K562 (cell line): ENCODE data around the gene TPBG. TPM values are rescaled to one million over a fixed set of nuclear protein-coding genes. Genes with fewer than 3 reads are reported as not detected.

Source experiments
- ATAC-seq: fragments of 200-7000 bp; cut with Tn5 transposase; 3 replicates; pipeline ENCODE4 v1.9.1; 2020; ENCODE audit warnings: moderate library complexity
- BruUV-seq: library from RNA; stranded (reverse); fragments of 400-500 nt; replicated peaks from 2 replicates; lab custom pipeline; 2021; lab: Mats Ljungman, UMichigan
- CTCF ChIA-PET: fragments of 300-600 bp; formaldehyde crosslinking; extraction: SDS; loops from one replicate; lab custom pipeline; 2021; ENCODE audit warnings: low intra/inter-chr PET ratio; lab: Yijun Ruan, JAX
- POLR2A ChIA-PET: fragments of 300-600, 350-650 bp; sonication (Branson Sonifier 250); formaldehyde crosslinking; extraction: SDS; loops from one replicate; lab custom pipeline; 2021; ENCODE audit warnings: antibody characterized with exemption, inconsistent platforms; lab: Yijun Ruan, JAX
- DNase-seq, 4 experiments: peaks; one replicate each; pipeline versions ENCODE4 v3.0.0 to v3.0.0-alpha.2; 2011 to 2018; ENCODE audit warnings: low spot score in 3 of 4, mixed read lengths in 3 of 4; ENCODE audit errors: extremely low read depth in 1 of 4
- FAIRE-seq: peaks from 2 replicates; lab custom pipeline; 2011; peaks lifted over from hg19 to GRCh38; lab: Jason Lieb, UNC
- H2AFZ ChIP-seq: 2 replicates; pipeline ENCODE4 v1.6.0; 2011; ENCODE audit warnings: low read depth, low read length, control low read depth, inconsistent platforms
- H3K27ac ChIP-seq: fragments of 200-600 bp; 3 replicates; pipeline ENCODE4 v1.8.0; 2011; ENCODE audit warnings: low read depth, mild to moderate bottlenecking, control low read depth, inconsistent platforms, low read length, moderate library complexity, mixed read lengths; ENCODE audit errors: extremely low read depth
- H3K27me3 ChIP-seq, 2 experiments: fragments of 300-600 bp in 1 of 2; 2 replicates in 1 of 2; 3 replicates in 1 of 2; pipeline versions ENCODE4 v1.6.0 to v1.8.0; 2011; ENCODE audit warnings: inconsistent platforms in 2 of 2, low read length in 2 of 2, mild to moderate bottlenecking in 1 of 2, mixed read lengths in 1 of 2, moderate library complexity in 1 of 2; ENCODE audit not compliant: control insufficient read depth in 2 of 2, insufficient read depth in 2 of 2
- H3K36me3 ChIP-seq: fragments of 300-600 bp; 3 replicates; pipeline ENCODE4 v1.8.0; 2011; ENCODE audit warnings: mild to moderate bottlenecking, low read length, inconsistent platforms; ENCODE audit not compliant: control insufficient read depth, insufficient read depth
- H3K4me1 ChIP-seq, 2 experiments: fragments of 200-600 bp in 1 of 2; replicated peaks in 1 of 2; 2 replicates in 1 of 2; 3 replicates in 1 of 2; pipeline versions ENCODE4 v1.5.1 to v1.8.0; 2011; ENCODE audit warnings: inconsistent platforms in 2 of 2, low read length in 2 of 2, mild to moderate bottlenecking in 1 of 2, mixed read lengths in 1 of 2, moderate library complexity in 1 of 2; ENCODE audit not compliant: control insufficient read depth in 2 of 2, insufficient read depth in 2 of 2
- H3K4me2 ChIP-seq: 2 replicates; pipeline ENCODE4 v1.6.1; 2011; ENCODE audit warnings: low read length, control low read depth, inconsistent platforms, mixed read lengths; ENCODE audit not compliant: insufficient read depth
- H3K4me3 ChIP-seq: fragments of 200-600 bp; sonication (generic), shearing (Covaris generic); 2 replicates; pipeline ENCODE4 v1.5.1; 2016; ENCODE audit warnings: control low read depth, inconsistent platforms
- H3K79me2 ChIP-seq: fragments of 200-600 bp; 3 replicates; pipeline ENCODE4 v1.8.0; 2011; ENCODE audit warnings: low read length, inconsistent platforms; ENCODE audit not compliant: control insufficient read depth, insufficient read depth
- H3K9ac ChIP-seq, 2 experiments: 2 replicates each; pipeline versions ENCODE4 v1.6.0 to v1.6.1; 2011; ENCODE audit warnings: low read depth in 2 of 2, low read length in 2 of 2, control low read depth in 1 of 2, inconsistent platforms in 1 of 2, mild to moderate bottlenecking in 1 of 2, mixed read lengths in 1 of 2; ENCODE audit not compliant: insufficient read depth in 1 of 2
- H3K9me1 ChIP-seq: one replicate; pipeline ENCODE4 v1.6.0; 2011; ENCODE audit warnings: inconsistent platforms, mild to moderate bottlenecking, low read length, moderate library complexity; ENCODE audit not compliant: control insufficient read depth, insufficient read depth
- H3K9me3 ChIP-seq: replicated peaks from 2 replicates; pipeline ENCODE4 v1.5.1; 2011; ENCODE audit warnings: low read depth, low read length, inconsistent platforms; ENCODE audit not compliant: control insufficient read depth, insufficient read depth
- H4K20me1 ChIP-seq: replicated peaks from 2 replicates; pipeline ENCODE4 v1.6.1; 2011; ENCODE audit warnings: low read length, inconsistent platforms, mixed read lengths; ENCODE audit not compliant: control insufficient read depth, insufficient read depth
- ATF3 ChIP-seq, 2 experiments: fragments of 450-650 bp in 1 of 2; sonication (generic) in 1 of 2; formaldehyde crosslinking in 1 of 2; IDR thresholded peaks in 1 of 2; conservative IDR thresholded peaks in 1 of 2; 2 replicates each; pipeline versions ENCODE4 v1.6.1 to v1.8.1; 2016 to 2023; ENCODE audit warnings: mild to moderate bottlenecking in 2 of 2, moderate library complexity in 2 of 2, inconsistent platforms in 1 of 2, missing genetic modification reagents in 1 of 2
- BDP1 ChIP-seq: IDR thresholded peaks from 3 replicates; pipeline ENCODE4 v1.6.1; 2011; ENCODE audit not compliant: insufficient read length, insufficient read depth
- CBX8 ChIP-seq: fragments of 200-600 bp; sonication (generic); IDR thresholded peaks from 2 replicates; pipeline ENCODE4 v1.6.1; 2012; ENCODE audit warnings: borderline replicate concordance, mixed run types, low read depth, mild to moderate bottlenecking, moderate library complexity, mixed read lengths, low read length, control low read depth, inconsistent platforms; ENCODE audit not compliant: poor library complexity, severe bottlenecking; ENCODE audit errors: extremely low read depth
- CEBPB ChIP-seq: fragments of 450-650 bp; IDR thresholded peaks from 2 replicates; pipeline ENCODE4 v1.6.1; 2016; ENCODE audit warnings: missing genetic modification characterization, missing compliant biosample characterization
- CEBPG ChIP-seq, 3 experiments: fragments of 200-800 bp in 1 of 3; sonication (Bioruptor generic) in 1 of 3; sonication (generic) in 1 of 3; formaldehyde crosslinking in 1 of 3; IDR thresholded peaks in 2 of 3; conservative IDR thresholded peaks in 1 of 3; 2 replicates each; pipeline versions ENCODE4 v1.6.1 to v1.8.0; 2016 to 2022; ENCODE audit warnings: missing compliant biosample characterization in 2 of 3, missing genetic modification characterization in 2 of 3, mild to moderate bottlenecking in 1 of 3, missing genetic modification reagents in 1 of 3
- DDX20 ChIP-seq: fragments of 450-650 bp; IDR thresholded peaks from 2 replicates; pipeline ENCODE4 v1.6.1; 2016; ENCODE audit warnings: missing genetic modification characterization, low read depth, mild to moderate bottlenecking, missing compliant biosample characterization, moderate library complexity
- E2F1 ChIP-seq: sonication (generic); formaldehyde crosslinking; IDR thresholded peaks from 2 replicates; pipeline ENCODE4 v1.8.1; 2023; ENCODE audit warnings: mild to moderate bottlenecking, missing genetic modification reagents, moderate library complexity
- FOXK2 ChIP-seq, 2 experiments: fragments of 450-650 bp; IDR thresholded peaks in 1 of 2; conservative IDR thresholded peaks in 1 of 2; 2 replicates each; pipeline ENCODE4 v1.6.1; 2016; ENCODE audit warnings: low read depth in 2 of 2, mild to moderate bottlenecking in 1 of 2
- NFATC3 ChIP-seq: fragments of 450-650 bp; IDR thresholded peaks from 2 replicates; pipeline ENCODE4 v1.6.1; 2017; ENCODE audit warnings: mild to moderate bottlenecking
- NONO ChIP-seq, 2 experiments: fragments of 200-400 bp in 1 of 2; fragments of 450-650 bp in 1 of 2; formaldehyde crosslinking in 1 of 2; IDR thresholded peaks; 2 replicates each; pipeline ENCODE4 v1.6.1; 2017; ENCODE audit warnings: low read depth in 2 of 2, mild to moderate bottlenecking in 2 of 2, moderate library complexity in 2 of 2, low read length in 1 of 2
- ZNF253 ChIP-seq: fragments of 250-450 bp; sonication (Bioruptor Pico); conservative IDR thresholded peaks from 2 replicates; pipeline ENCODE4 v1.6.1; 2021; ENCODE audit warnings: mild to moderate bottlenecking
- ZNF717 ChIP-seq: fragments of 250-450 bp; sonication (Bioruptor Pico); IDR thresholded peaks from 2 replicates; pipeline ENCODE4 v1.5.0; 2021
- whole genome bisulfite sequencing: fragments of 100-300 bp; shearing (Covaris generic); methylation state at CpG from one replicate; pipeline ENCODE4 v1.1.6; 2016; ENCODE audit warnings: low coverage, mixed read lengths; ENCODE audit not compliant: insufficient coverage; ENCODE audit errors: missing lambda C conversion rate; 5-methylcytosine and 5-hydroxymethylcytosine counted together
- in situ Hi-C: fragments of 300-500 bp; cut with MboI; formaldehyde crosslinking; loops from 4 replicates; pipeline ENCODE4 v1.15.0; 2018; ENCODE audit warnings: inconsistent platforms, mixed read lengths
- intact Hi-C: fragments of 100-400 bp; cut with micrococcal nuclease; formaldehyde crosslinking; loops from 2 replicates; pipeline ENCODE4 v1.14.2; 2022
- polyA plus RNA-seq, 8 experiments: library from polyadenylated mRNA; depleted of rRNA in 4 of 8; stranded (reverse) in 5 of 8; unstranded in 3 of 8; fragments of >200 nt; fragmentation: Nextera tagmentation in 2 of 8; fragmentation: Illumina TruSeq in 1 of 8; extraction: Ambion mirVana in 2 of 8; extraction: Trizol in 1 of 8; gene quantifications; 2 replicates each; pipeline versions ENCODE4 v1.2.1 to v1.2.3, GENCODE V29; 2011 to 2014; ENCODE audit warnings: inconsistent platforms in 1 of 8, missing spikeins in 1 of 8
- total RNA-seq, 7 experiments: library from RNA; depleted of rRNA in 6 of 7; stranded (reverse); fragments of >200 nt in 6 of 7; fragmentation: Illumina TruSeq in 2 of 7; extraction: Trizol in 2 of 7; gene quantifications; 2 replicates each; pipeline versions ENCODE4 v1.2.1 to v1.2.3, GENCODE V29; 2011 to 2021; ENCODE audit warnings: low replicate concordance in 1 of 7

The TPBG gene
- total and polyA plus RNA-seq, 9 of the 15 experiments (the other 6 are each of a cell fraction or from before 2014, with no cell fraction given): 0.18 to 0.88 (median 0.36) TPM

GRCh38 chr6:82333781-82334180 lies 29.8 kb upstream of the TPBG start (continued):
- TF ChIP-seq CBX8 (no peak), NFATC3 (no peak), ZNF253 (CRISPR knock-in tag) (no peak), DDX20 (tag) (no peak), E2F1 (CRISPR knock-in tag) (no peak), FOXK2 (conservative IDR thresholded peaks at IDR 0.05 in 1 of 2, IDR thresholded peaks at IDR 0.05 in 1 of 2; ENCODE audit: low read depth in 2 of 2) (no peak)

DNA sequence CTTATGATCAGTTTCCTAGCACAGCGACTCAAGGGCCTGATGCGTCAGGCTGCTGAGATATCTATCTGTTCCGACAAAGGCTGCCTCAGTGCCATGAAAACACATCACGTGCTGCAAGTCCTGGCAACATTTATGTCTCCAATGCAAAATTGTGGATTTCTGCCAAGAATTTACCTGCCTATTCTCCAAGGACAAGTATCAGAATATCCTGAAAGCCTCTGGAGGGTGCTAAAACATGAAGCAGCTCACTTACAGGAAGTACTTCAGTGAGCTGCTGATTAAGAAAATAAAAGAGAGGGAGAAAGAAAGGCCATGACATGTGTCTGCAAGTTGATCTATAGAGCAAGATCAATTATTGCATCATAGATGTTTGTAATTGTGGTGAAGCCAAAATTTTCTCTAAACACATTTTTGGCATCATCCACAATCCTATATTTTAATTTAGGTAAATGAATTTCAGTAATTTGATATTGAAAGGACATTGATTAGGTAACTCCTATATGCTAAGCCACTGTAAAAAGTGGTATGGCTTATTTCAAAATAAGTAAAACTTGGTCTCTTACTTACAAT lies 25.8 kb upstream of the TPBG start:
- H3K9ac ChIP-seq: no peak overlapping the region
- TF ChIP-seq ZNF717 (CRISPR knock-in tag) (no peak), BDP1 (no peak), ATF3 (IDR thresholded peaks at IDR 0.05) (peak; percentile 38; the same call in 1 of the 2 replicates), ATF3 (CRISPR knock-in tag; conservative IDR thresholded peaks at IDR 0.05) (no peak), CEBPB (tag) (peak; percentile 68), NONO (IDR thresholded peaks at IDR 0.05; ENCODE audit: low read depth in 2 of 2, low read length in 1 of 2) (no peak), CEBPG (CRISPR knock-in tag; IDR thresholded peaks at IDR 0.05) (no peak), CEBPG (tag; conservative IDR thresholded peaks at IDR 0.05 in 1 of 2, IDR thresholded peaks at IDR 0.05 in 1 of 2) (peak; percentile 71 to 86)
- ChIA-PET CTCF (no interaction called here), POLR2A (no interaction called here)
- no peaks in the 10 kb centered on the region for H3K4me1 ChIP-seq
- no peaks in the 10 kb centered on the region for H4K20me1 ChIP-seq
- no TSS peak for BruUV-seq
- no peak for ATAC-seq
- WGBS: 2% methylated on average over 4 of the region's 4 CpGs
- no peaks in the 10 kb centered on the region for H3K27me3 ChIP-seq
- H3K27ac ChIP-seq: no peak overlapping the region
- no peak overlapping the region for H3K4me2 ChIP-seq
- H3K9me1 ChIP-seq: no peaks in the 10 kb centered on the region
- in situ Hi-C loops (no loop called here), intact Hi-C loops (no loop called here)
- H2AFZ ChIP-seq: no peak overlapping the region
- H3K9me3 ChIP-seq: no peaks in the 10 kb centered on the region
- H3K36me3 ChIP-seq: no peaks in the 10 kb centered on the region
- FAIRE-seq: no peak
- H3K4me3 ChIP-seq: no peak overlapping the region
- no peak for DNase-seq
- no peaks in the 10 kb centered on the region for H3K79me2 ChIP-seq
